Mesothelial cell of epicardium (in vitro differentiated cells): ENCODE measurements around the gene ZNF488. TPM values are rescaled to one million over a fixed set of nuclear protein-coding genes. Genes with fewer than 3 reads are reported as not detected.

Source experiments
- DNase-seq, 2 experiments: peaks; one replicate each; pipeline ENCODE4 v3.0.0; 2021; ENCODE audit warnings: low spot score in 2 of 2; ENCODE audit not compliant: unreplicated experiment in 2 of 2
- H3K27ac Mint-ChIP-seq: 2 replicates; pipeline ENCODE4 v1.8.0; 2021; ENCODE audit warnings: mixed read lengths
- H3K27me3 Mint-ChIP-seq: 2 replicates; pipeline ENCODE4 v1.8.0; 2021; ENCODE audit warnings: low read depth, mixed read lengths
- H3K36me3 Mint-ChIP-seq: 2 replicates; pipeline ENCODE4 v1.8.0; 2021; ENCODE audit warnings: mixed read lengths
- H3K4me1 Mint-ChIP-seq: 2 replicates; pipeline ENCODE4 v1.8.0; 2021; ENCODE audit warnings: mixed read lengths
- H3K4me3 Mint-ChIP-seq: 2 replicates; pipeline ENCODE4 v1.8.0; 2021; ENCODE audit warnings: mild to moderate bottlenecking, moderate library complexity, mixed read lengths
- H3K9me3 Mint-ChIP-seq: 2 replicates; pipeline ENCODE4 v1.8.0; 2021; ENCODE audit warnings: mixed read lengths
- total RNA-seq: library from RNA; stranded (reverse); gene quantifications from 3 replicates; pipeline ENCODE4 v1.2.1, GENCODE V29; 2021
- TF ChIP-seq, protein P1 (sequence below): fragments of 200-600 bp; sonication (generic); IDR thresholded peaks from one replicate; pipeline ENCODE4 v1.5.0; 2021; ENCODE audit warnings: antibody characterized with exemption; ENCODE audit not compliant: unreplicated experiment

Gene ZNF488
- total RNA-seq, 1 donor from 2014 or later = 0.96 TPM

DNA sequence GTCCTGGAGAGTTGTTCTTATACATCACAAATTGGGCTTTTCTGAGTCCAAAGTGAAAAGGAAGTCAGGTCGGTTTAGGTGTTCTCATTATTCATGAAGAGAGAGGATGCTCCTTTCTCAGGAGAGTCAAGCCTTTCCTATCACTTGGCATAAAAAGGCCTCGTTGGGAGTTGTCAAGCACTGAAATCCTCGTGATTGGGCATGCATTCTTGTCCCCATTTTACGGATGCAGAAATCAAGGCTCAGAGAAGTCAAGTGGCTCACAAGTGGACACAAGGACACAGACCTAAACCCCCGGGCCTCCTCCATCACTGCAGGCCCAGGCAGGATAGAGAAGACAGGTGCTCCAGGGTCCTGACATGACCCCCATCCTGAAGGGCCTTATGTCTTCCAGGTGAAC lies 27.4 kb downstream of the ZNF488 start:
- Mint-ChIP-seq H3K4me3 (no peak overlapping the region), H3K9me3 (no peaks in the 10 kb centered on the region), H3K36me3 (no peaks in the 10 kb centered on the region), H3K4me1 (no peaks in the 10 kb centered on the region), H3K27me3 (peaks cover 2% of the 10 kb centered on the region), H3K27ac (no peak overlapping the region)
- TF ChIP-seq, protein P1, sequence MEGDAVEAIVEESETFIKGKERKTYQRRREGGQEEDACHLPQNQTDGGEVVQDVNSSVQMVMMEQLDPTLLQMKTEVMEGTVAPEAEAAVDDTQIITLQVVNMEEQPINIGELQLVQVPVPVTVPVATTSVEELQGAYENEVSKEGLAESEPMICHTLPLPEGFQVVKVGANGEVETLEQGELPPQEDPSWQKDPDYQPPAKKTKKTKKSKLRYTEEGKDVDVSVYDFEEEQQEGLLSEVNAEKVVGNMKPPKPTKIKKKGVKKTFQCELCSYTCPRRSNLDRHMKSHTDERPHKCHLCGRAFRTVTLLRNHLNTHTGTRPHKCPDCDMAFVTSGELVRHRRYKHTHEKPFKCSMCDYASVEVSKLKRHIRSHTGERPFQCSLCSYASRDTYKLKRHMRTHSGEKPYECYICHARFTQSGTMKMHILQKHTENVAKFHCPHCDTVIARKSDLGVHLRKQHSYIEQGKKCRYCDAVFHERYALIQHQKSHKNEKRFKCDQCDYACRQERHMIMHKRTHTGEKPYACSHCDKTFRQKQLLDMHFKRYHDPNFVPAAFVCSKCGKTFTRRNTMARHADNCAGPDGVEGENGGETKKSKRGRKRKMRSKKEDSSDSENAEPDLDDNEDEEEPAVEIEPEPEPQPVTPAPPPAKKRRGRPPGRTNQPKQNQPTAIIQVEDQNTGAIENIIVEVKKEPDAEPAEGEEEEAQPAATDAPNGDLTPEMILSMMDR = no peak
- no peak for DNase-seq

DNA sequence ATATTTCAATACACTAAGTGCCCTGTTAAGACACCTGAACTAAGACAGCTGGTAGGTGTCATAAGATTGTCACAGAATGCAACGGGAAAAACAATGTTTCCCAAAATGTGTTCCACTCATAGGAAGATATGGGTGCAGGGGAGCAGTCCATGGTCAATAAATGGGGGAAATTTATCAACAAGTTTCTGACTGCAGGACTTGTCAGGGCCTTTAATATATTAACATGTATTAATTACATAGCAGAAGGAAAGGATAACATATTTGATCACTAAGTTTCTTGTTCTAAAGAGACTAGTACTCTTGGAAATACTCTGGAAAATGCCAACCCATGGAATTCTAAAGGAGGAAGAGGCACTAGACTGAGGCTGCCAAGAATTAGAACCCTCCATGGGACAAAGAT lies 29.2 kb downstream of the ZNF488 start:
- Mint-ChIP-seq H3K27me3 (peaks cover 2% of the 10 kb centered on the region), H3K27ac (no peak overlapping the region), H3K9me3 (no peaks in the 10 kb centered on the region), H3K4me1 (no peaks in the 10 kb centered on the region), H3K36me3 (no peaks in the 10 kb centered on the region), H3K4me3 (no peak overlapping the region)
- TF ChIP-seq, protein P1 = no peak
- no peak for DNase-seq

- no peaks in the 10 kb centered on the region for H3K36me3 Mint-ChIP-seq
- TF ChIP-seq, protein P1 = no peak
- H3K27ac Mint-ChIP-seq = no peak overlapping the region
- DNase-seq = no peak
- no peak overlapping the region for H3K4me3 Mint-ChIP-seq
- no peaks in the 10 kb centered on the region for H3K9me3 Mint-ChIP-seq
- peaks cover 2% of the 10 kb centered on the region for H3K27me3 Mint-ChIP-seq
- H3K4me1 Mint-ChIP-seq = no peaks in the 10 kb centered on the region
Measured at GRCh38 chr10:47354165-47354564, 29.9 kb downstream of the ZNF488 start.

DNA sequence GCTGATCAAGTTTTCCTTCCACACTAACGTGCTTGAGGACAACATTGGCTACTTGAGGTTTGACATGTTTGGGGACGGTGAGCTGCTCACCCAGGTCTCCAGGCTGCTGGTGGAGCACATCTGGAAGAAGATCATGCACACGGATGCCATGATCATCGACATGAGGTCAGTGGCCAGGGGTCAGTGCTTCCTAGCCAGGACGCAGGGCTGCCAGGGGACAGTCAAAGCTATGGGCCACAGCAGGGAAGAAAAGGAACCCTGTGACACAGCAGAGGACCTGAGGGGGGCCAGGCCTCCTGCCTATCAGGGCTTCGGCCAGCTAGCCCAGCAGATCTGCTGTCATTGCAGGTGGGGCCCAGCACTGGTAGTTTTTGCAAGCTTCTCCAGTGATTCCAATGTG lies 30.7 kb downstream of the ZNF488 start:
- H3K4me1 Mint-ChIP-seq = no peaks in the 10 kb centered on the region
- H3K27me3 Mint-ChIP-seq = peaks cover 2% of the 10 kb centered on the region
- no peak for DNase-seq
- no peak overlapping the region for H3K4me3 Mint-ChIP-seq
- no peaks in the 10 kb centered on the region for H3K36me3 Mint-ChIP-seq
- no peak overlapping the region for H3K27ac Mint-ChIP-seq
- TF ChIP-seq, protein P1 = no peak
- no peaks in the 10 kb centered on the region for H3K9me3 Mint-ChIP-seq

- Mint-ChIP-seq H3K27ac (no peak overlapping the region), H3K9me3 (no peaks in the 10 kb centered on the region), H3K4me1 (peaks cover 6% of the 10 kb centered on the region), H3K27me3 (peaks cover 2% of the 10 kb centered on the region), H3K36me3 (no peaks in the 10 kb centered on the region), H3K4me3 (no peak overlapping the region)
- TF ChIP-seq, protein P1 = no peak
- no peak for DNase-seq
Measured at GRCh38 chr10:47351899-47352815, 31.9 kb downstream of the ZNF488 start.
